ENCODE results near the gene PRXL2B. TPM values are rescaled to one million over a fixed set of nuclear protein-coding genes. Genes with fewer than 3 reads are reported as not detected.

PRXL2B gene
- total and polyA plus RNA-seq, 10 of the 15 experiments (the other 5 are each of a cell fraction or from before 2014, with no cell fraction given): 0.44 to 5.6 (median 4.0) TPM

GRCh38 chr1:2635361-2636010, 48.9 kb downstream of the PRXL2B start:
- no TSS peak for BruUV-seq (replicated peaks)
- Histone ChIP-seq H3K36me3 (ENCODE audit: control insufficient read depth in 2 of 2, insufficient read depth in 2 of 2, low read length in 1 of 2) (no peaks in the 10 kb centered on the region), H3K4me1 (ENCODE audit: control insufficient read depth, insufficient read depth, low read length) (no peaks in the 10 kb centered on the region), H4K20me1 (ENCODE audit: control insufficient read depth, insufficient read depth) (no peaks in the 10 kb centered on the region), H2AFZ (ENCODE audit: control insufficient read depth, low read depth, low read length) (no peak overlapping the region), H3K4me2 (ENCODE audit: control insufficient read depth, insufficient read depth) (no peak overlapping the region), H3K4me3 (no peak overlapping the region), H3K27ac (ENCODE audit: control insufficient read depth, insufficient read depth) (no peak overlapping the region), H3K79me2 (ENCODE audit: control insufficient read depth, insufficient read depth, low read length) (no peaks in the 10 kb centered on the region), H3K9me3 (replicated peaks; ENCODE audit: control insufficient read depth, insufficient read depth, low read length) (no peaks in the 10 kb centered on the region; the same call in 2 of the 3 replicates), H3K27me3 (replicated peaks in 1 of 2; ENCODE audit: control insufficient read depth in 2 of 2, insufficient read depth in 2 of 2, low read length in 1 of 2) (no peaks in the 10 kb centered on the region; a peak in 1 of 4 replicates), H3K9ac (ENCODE audit: control insufficient read depth, insufficient read depth, low read length) (no peak overlapping the region)
- POLR2A ChIA-PET: no interaction called here
- FAIRE-seq (no peak), DNase-seq (ENCODE audit: low read depth, low spot score) (no peak), ATAC-seq (no peak)
- 28% methylated on average over 10 of the region's 10 CpGs for WGBS (ENCODE audit: insufficient coverage, insufficient replicate concordance, low lambda C conversion rate, missing lambda C conversion rate)
- CTCF ChIA-PET: no interaction called here
- in situ Hi-C loops (cut with MboI): no loop called here
- no peak for TF ChIP-seq CHD1 (IDR thresholded peaks at IDR 0.05; ENCODE audit: low read depth, low read length)
- no peak for TF ChIP-seq NRF1 (conservative IDR thresholded peaks at IDR 0.05; ENCODE audit: low read depth, low read length)
- RAD21 ChIA-PET (ENCODE audit: unreplicated experiment): no interaction called here
- SMC1A ChIA-PET (ENCODE audit: uncharacterized antibody, unreplicated experiment): no interaction called here
- intact Hi-C loops (cut with micrococcal nuclease; ENCODE audit: unreplicated experiment): no loop called here

DNA sequence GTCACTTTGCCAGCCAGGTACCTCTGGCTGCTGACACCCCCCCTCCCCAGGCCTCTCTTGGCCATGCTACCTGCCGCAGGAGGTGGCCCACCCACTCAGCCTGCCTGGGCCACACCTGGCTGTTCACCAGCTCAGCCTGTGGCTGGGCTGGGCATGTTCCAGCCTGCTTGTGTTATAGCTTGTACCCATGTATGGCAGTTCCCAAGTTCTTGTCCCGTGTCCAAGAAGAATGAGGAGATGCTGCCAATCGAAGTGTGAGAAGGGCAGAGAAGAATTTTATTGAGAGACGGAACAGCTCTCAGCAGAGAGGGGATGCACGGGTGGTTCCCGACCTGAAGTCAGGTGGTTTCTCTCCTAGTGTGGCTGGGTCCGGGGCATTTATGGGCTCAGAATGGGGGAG, 50.2 kb downstream of the PRXL2B start:
- RAD21 ChIA-PET (ENCODE audit: unreplicated experiment): no interaction called here
- FAIRE-seq: no peak
- POLR2A ChIA-PET: no interaction called here
- Histone ChIP-seq H3K79me2 (ENCODE audit: control insufficient read depth, insufficient read depth, low read length) (no peaks in the 10 kb centered on the region), H3K36me3 (ENCODE audit: control insufficient read depth in 2 of 2, insufficient read depth in 2 of 2, low read length in 1 of 2) (no peaks in the 10 kb centered on the region), H3K4me2 (ENCODE audit: control insufficient read depth, insufficient read depth) (no peak overlapping the region), H2AFZ (ENCODE audit: control insufficient read depth, low read depth, low read length) (no peak overlapping the region), H3K9me3 (replicated peaks; ENCODE audit: control insufficient read depth, insufficient read depth, low read length) (no peaks in the 10 kb centered on the region; the same call in 2 of the 3 replicates), H3K9ac (ENCODE audit: control insufficient read depth, insufficient read depth, low read length) (no peak overlapping the region), H4K20me1 (ENCODE audit: control insufficient read depth, insufficient read depth) (no peaks in the 10 kb centered on the region), H3K27ac (ENCODE audit: control insufficient read depth, insufficient read depth) (no peak overlapping the region), H3K4me3 (no peak overlapping the region), H3K27me3 (replicated peaks in 1 of 2; ENCODE audit: control insufficient read depth in 2 of 2, insufficient read depth in 2 of 2, low read length in 1 of 2) (no peaks in the 10 kb centered on the region; a peak in 1 of 4 replicates), H3K4me1 (ENCODE audit: control insufficient read depth, insufficient read depth, low read length) (no peaks in the 10 kb centered on the region; the same call in 1 of the 2 replicates)
- BruUV-seq (replicated peaks): no TSS peak
- WGBS (ENCODE audit: insufficient coverage, insufficient replicate concordance, low lambda C conversion rate, missing lambda C conversion rate): 49% methylated on average over 7 of the region's 7 CpGs
- in situ Hi-C loops (cut with MboI) (no loop called here), intact Hi-C loops (cut with micrococcal nuclease; ENCODE audit: unreplicated experiment) (no loop called here)
- no peak for DNase-seq (ENCODE audit: low read depth, low spot score)
- no peak for ATAC-seq
- SMC1A ChIA-PET (ENCODE audit: uncharacterized antibody, unreplicated experiment): no interaction called here
- CTCF ChIA-PET: no interaction called here
- TF ChIP-seq EP300 (IDR thresholded peaks at IDR 0.05; ENCODE audit: borderline replicate concordance in 1 of 2, control insufficient read depth in 1 of 2, low read depth in 2 of 2, low read length in 2 of 2) (no peak), POLR2AphosphoS5 (IDR thresholded peaks at IDR 0.05; ENCODE audit: low read length) (no peak), SP1 (IDR thresholded peaks at IDR 0.05; ENCODE audit: low read depth, low read length) (no peak), KDM1A (IDR thresholded peaks at IDR 0.05; ENCODE audit: borderline replicate concordance) (no peak), MYC (IDR thresholded peaks at IDR 0.05; ENCODE audit: insufficient read depth, insufficient read length, insufficient replicate concordance, low read length, severe bottlenecking) (no peak), REST (IDR thresholded peaks at IDR 0.05; ENCODE audit: low read depth, low read length) (no peak), YBX1 (IDR thresholded peaks at IDR 0.05) (no peak), ESRRA (IDR thresholded peaks at IDR 0.05; ENCODE audit: low read length) (no peak)
- TF ChIP-seq, protein P1, sequence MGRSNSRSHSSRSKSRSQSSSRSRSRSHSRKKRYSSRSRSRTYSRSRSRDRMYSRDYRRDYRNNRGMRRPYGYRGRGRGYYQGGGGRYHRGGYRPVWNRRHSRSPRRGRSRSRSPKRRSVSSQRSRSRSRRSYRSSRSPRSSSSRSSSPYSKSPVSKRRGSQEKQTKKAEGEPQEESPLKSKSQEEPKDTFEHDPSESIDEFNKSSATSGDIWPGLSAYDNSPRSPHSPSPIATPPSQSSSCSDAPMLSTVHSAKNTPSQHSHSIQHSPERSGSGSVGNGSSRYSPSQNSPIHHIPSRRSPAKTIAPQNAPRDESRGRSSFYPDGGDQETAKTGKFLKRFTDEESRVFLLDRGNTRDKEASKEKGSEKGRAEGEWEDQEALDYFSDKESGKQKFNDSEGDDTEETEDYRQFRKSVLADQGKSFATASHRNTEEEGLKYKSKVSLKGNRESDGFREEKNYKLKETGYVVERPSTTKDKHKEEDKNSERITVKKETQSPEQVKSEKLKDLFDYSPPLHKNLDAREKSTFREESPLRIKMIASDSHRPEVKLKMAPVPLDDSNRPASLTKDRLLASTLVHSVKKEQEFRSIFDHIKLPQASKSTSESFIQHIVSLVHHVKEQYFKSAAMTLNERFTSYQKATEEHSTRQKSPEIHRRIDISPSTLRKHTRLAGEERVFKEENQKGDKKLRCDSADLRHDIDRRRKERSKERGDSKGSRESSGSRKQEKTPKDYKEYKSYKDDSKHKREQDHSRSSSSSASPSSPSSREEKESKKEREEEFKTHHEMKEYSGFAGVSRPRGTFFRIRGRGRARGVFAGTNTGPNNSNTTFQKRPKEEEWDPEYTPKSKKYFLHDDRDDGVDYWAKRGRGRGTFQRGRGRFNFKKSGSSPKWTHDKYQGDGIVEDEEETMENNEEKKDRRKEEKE (IDR thresholded peaks at IDR 0.05): no peak

All from GM12878 (cell line).